Parathyroid adenoma (tissue), 2 donors: ENCODE results near the gene PDAP1.
"Not testable (repeated sequence)": the region's sequence is repeated elsewhere in the genome, so short reads cannot be mapped to it uniquely, and the experiment has no call there.

Experiments used
- H2AFZ ChIP-seq: fragments of 300-600 bp; sonication (generic); one replicate; pipeline ENCODE4 v1.7.0; 2017; ENCODE audit warnings: antibody characterized with exemption, mild to moderate bottlenecking
- H3K27ac ChIP-seq: fragments of 300-600 bp; sonication (generic); one replicate; pipeline ENCODE4 v1.7.0; 2017
- H3K27me3 ChIP-seq: fragments of 300-600 bp; sonication (generic); one replicate; pipeline ENCODE4 v1.7.0; 2017; ENCODE audit warnings: low read length; ENCODE audit not compliant: control insufficient read depth, insufficient read depth
- H3K36me3 ChIP-seq: fragments of 300-600 bp; sonication (generic); one replicate; pipeline ENCODE4 v1.7.0; 2017; ENCODE audit warnings: low read length; ENCODE audit not compliant: control insufficient read depth, insufficient read depth
- H3K4me1 ChIP-seq: fragments of 300-600 bp; sonication (generic); one replicate; pipeline ENCODE4 v1.7.0; 2017; ENCODE audit warnings: control low read depth
- H3K4me2 ChIP-seq: fragments of 300-600 bp; sonication (generic); one replicate; pipeline ENCODE4 v1.7.0; 2017; ENCODE audit warnings: low read length
- H3K4me3 ChIP-seq: fragments of 300-600 bp; sonication (generic); one replicate; pipeline ENCODE4 v1.7.0; 2017; ENCODE audit warnings: low read depth, low read length
- H3K79me2 ChIP-seq: fragments of 300-600 bp; sonication (generic); one replicate; pipeline ENCODE4 v1.7.0; 2017; ENCODE audit warnings: control low read depth
- H3K9ac ChIP-seq: fragments of 300-600 bp; sonication (generic); one replicate; pipeline ENCODE4 v1.7.0; 2017; ENCODE audit warnings: mild to moderate bottlenecking
- H3K9me3 ChIP-seq: fragments of 300-600 bp; sonication (generic); one replicate; pipeline ENCODE4 v1.7.0; 2017; ENCODE audit warnings: low read length; ENCODE audit not compliant: control insufficient read depth
- CTCF ChIP-seq: fragments of 300-600 bp; sonication (generic); IDR thresholded peaks from one replicate; pipeline ENCODE4 v1.7.0; 2017; ENCODE audit warnings: antibody characterized with exemption, mild to moderate bottlenecking
- donor health status: primary hyperparathyroidism.

The PDAP1 gene

GRCh38 chr7:99420986-99421385 is 12.6 kb upstream of the PDAP1 start:
- no peak for TF ChIP-seq CTCF
- H2AFZ ChIP-seq, result no peak overlapping the region
- H3K36me3 ChIP-seq, result no peaks in the 10 kb centered on the region
- H3K9ac ChIP-seq, result no peak overlapping the region
- H3K9me3 ChIP-seq, result no peaks in the 10 kb centered on the region
- no peaks in the 10 kb centered on the region for H3K4me1 ChIP-seq
- H3K27ac ChIP-seq, result no peak overlapping the region
- no peak overlapping the region for H3K4me3 ChIP-seq
- H3K27me3 ChIP-seq, result no peaks in the 10 kb centered on the region
- peaks cover 7% of the 10 kb centered on the region for H3K79me2 ChIP-seq
- H3K4me2 ChIP-seq, result no peak overlapping the region

- Histone ChIP-seq H3K4me3 (no peak overlapping the region), H3K27me3 (no peaks in the 10 kb centered on the region), H3K79me2 (peaks cover 10% of the 10 kb centered on the region), H3K4me2 (no peak overlapping the region), H3K9ac (no peak overlapping the region), H3K4me1 (no peaks in the 10 kb centered on the region), H3K36me3 (no peaks in the 10 kb centered on the region), H3K27ac (no peak overlapping the region), H3K9me3 (no peaks in the 10 kb centered on the region), H2AFZ (no peak overlapping the region)
- no peak for TF ChIP-seq CTCF
Observed at GRCh38 chr7:99420213-99420612, 11.8 kb upstream of the PDAP1 start.

- H3K9me3 ChIP-seq, result no peaks in the 10 kb centered on the region
- H3K4me2 ChIP-seq, result no peak overlapping the region
- TF ChIP-seq CTCF, result no peak
- H3K27ac ChIP-seq, result no peak overlapping the region
- H3K4me3 ChIP-seq, result no peak overlapping the region
- peaks cover 12% of the 10 kb centered on the region for H3K79me2 ChIP-seq
- no peaks in the 10 kb centered on the region for H3K36me3 ChIP-seq
- H3K9ac ChIP-seq, result no peak overlapping the region
- no peaks in the 10 kb centered on the region for H3K27me3 ChIP-seq
- H3K4me1 ChIP-seq, result no peaks in the 10 kb centered on the region
- H2AFZ ChIP-seq, result no peak overlapping the region
Observed at GRCh38 chr7:99419323-99420021, 11.1 kb upstream of the PDAP1 start.

GRCh38 chr7:99418260-99418659 is 9.9 kb upstream of the PDAP1 start:
- Histone ChIP-seq H3K9me3 (no peaks in the 10 kb centered on the region), H3K36me3 (no peaks in the 10 kb centered on the region), H3K9ac (no peak overlapping the region), H3K27me3 (no peaks in the 10 kb centered on the region), H3K79me2 (peaks cover 12% of the 10 kb centered on the region), H3K4me3 (no peak overlapping the region), H3K4me2 (no peak overlapping the region), H2AFZ (no peak overlapping the region), H3K27ac (no peak overlapping the region), H3K4me1 (no peaks in the 10 kb centered on the region)
- no peak for TF ChIP-seq CTCF

- not testable (repeated sequence) for H3K9me3 ChIP-seq, H3K4me1 ChIP-seq, H2AFZ ChIP-seq, H3K4me3 ChIP-seq, H3K36me3 ChIP-seq, H3K4me2 ChIP-seq, H3K27ac ChIP-seq, H3K9ac ChIP-seq, H3K27me3 ChIP-seq
- peaks cover 15% of the 10 kb centered on the region for H3K79me2 ChIP-seq
- TF ChIP-seq CTCF, result peak; percentile 59
Observed at GRCh38 chr7:99415513-99416127, 7.2 kb upstream of the PDAP1 start.
